HL-60 (cell line): ENCODE data around the gene DMXL1.

ENCODE experiments used
- CTCF ChIP-seq: IDR thresholded peaks from one replicate; pipeline ENCODE4 v1.5.1; 2011; ENCODE audit warnings: low read length, control low read depth, inconsistent platforms; ENCODE audit not compliant: insufficient read depth
- POLR2AphosphoS5 ChIP-seq: IDR thresholded peaks from 2 replicates; pipeline ENCODE4 v1.6.1; 2012; ENCODE audit warnings: low read depth

GRCh38 chr5:119200795-119201194 is 129.9 kb downstream of the DMXL1 start:
- TF ChIP-seq CTCF (no peak), POLR2AphosphoS5 (no peak)
